CD4-positive, alpha-beta T cell (primary cell): Measurements from ENCODE around the gene MIDN. TPM values are rescaled to one million over a fixed set of nuclear protein-coding genes. Genes with fewer than 3 reads are reported as not detected.

ENCODE experiments used
- ATAC-seq: fragments of 200-7000 bp; cut with Tn5 transposase; one replicate; pipeline ENCODE4 v1.10.0; 2022; ENCODE audit warnings: mild to moderate bottlenecking; ENCODE audit not compliant: poor library complexity
- CTCF ChIA-PET: fragments of 350-600 bp; sonication (Branson Sonifier 250); formaldehyde crosslinking; loops from one replicate; lab custom pipeline; 2021; ENCODE audit warnings: antibody characterized with exemption, inconsistent platforms; lab: Charles Lee
- POLR2A ChIA-PET: fragments of 350-600 bp; sonication (Branson Sonifier 250); formaldehyde crosslinking; loops from one replicate; lab custom pipeline; 2021; ENCODE audit warnings: antibody characterized with exemption, inconsistent platforms; lab: Charles Lee
- DNase-seq, 14 experiments: peaks; one replicate each; pipeline ENCODE4 v3.0.0-alpha.2; 2013 to 2020; ENCODE audit warnings: mixed read lengths in 2 of 14
- H3K27ac ChIP-seq, 2 donors: one replicate each; pipeline versions ENCODE4 v1.5.1 to v1.7.0; 2013; ENCODE audit warnings: low read length in 2 of 2, low read depth in 1 of 2, mild to moderate bottlenecking in 1 of 2
- H3K27me3 ChIP-seq, 2 experiments: 1 replicate in 1 of 2; 2 replicates in 1 of 2; pipeline versions ENCODE4 v1.6.1 to v1.7.0; 2013; ENCODE audit warnings: low read length in 2 of 2, control low read depth in 1 of 2, mild to moderate bottlenecking in 1 of 2, moderate library complexity in 1 of 2; ENCODE audit not compliant: insufficient read depth in 2 of 2, control insufficient read depth in 1 of 2
- H3K36me3 ChIP-seq: one replicate; pipeline ENCODE4 v1.6.1; 2013; ENCODE audit warnings: low read length, control low read depth; ENCODE audit not compliant: insufficient read depth
- H3K4me1 ChIP-seq: one replicate; pipeline ENCODE4 v1.6.1; 2013; ENCODE audit warnings: low read length, control low read depth; ENCODE audit not compliant: insufficient read depth
- H3K4me3 ChIP-seq: one replicate; pipeline ENCODE4 v1.5.1; 2013; ENCODE audit warnings: mild to moderate bottlenecking, low read length, moderate library complexity
- H3K9me3 ChIP-seq, 2 experiments: 1 replicate in 1 of 2; 2 replicates in 1 of 2; pipeline versions ENCODE4 v1.6.1 to v1.7.0; 2013; ENCODE audit warnings: low read length in 2 of 2, mild to moderate bottlenecking in 2 of 2, control low read depth in 1 of 2, moderate library complexity in 1 of 2; ENCODE audit not compliant: control insufficient read depth in 1 of 2, insufficient read depth in 1 of 2
- H3K27ac Mint-ChIP-seq: one replicate; pipeline ENCODE4 v1.8.0; 2020; ENCODE audit warnings: mixed read lengths
- H3K27me3 Mint-ChIP-seq: one replicate; pipeline ENCODE4 v1.8.0; 2021; ENCODE audit warnings: mixed read lengths
- H3K36me3 Mint-ChIP-seq: one replicate; pipeline ENCODE4 v1.8.0; 2021; ENCODE audit warnings: low read depth, mixed read lengths
- H3K4me1 Mint-ChIP-seq: one replicate; pipeline ENCODE4 v1.8.0; 2021; ENCODE audit warnings: low read depth, mixed read lengths
- H3K4me3 Mint-ChIP-seq: one replicate; pipeline ENCODE4 v1.8.0; 2020; ENCODE audit warnings: mild to moderate bottlenecking, mixed read lengths
- H3K9me3 Mint-ChIP-seq: one replicate; pipeline ENCODE4 v1.8.0; 2020; ENCODE audit warnings: mixed read lengths
- intact Hi-C, 2 experiments: fragments of 100-400 bp; cut with DNase I in 1 of 2; cut with micrococcal nuclease in 1 of 2; formaldehyde crosslinking; loops; one replicate each; pipeline versions ENCODE4 v1.15.1 to v1.9.0; 2023 to 2025; cut with DNase I, micrococcal nuclease
- total RNA-seq, 174 experiments: library from RNA in 2 of 174; stranded (reverse) in 2 of 174; gene quantifications; one replicate each; pipeline ENCODE4 v1.2.3 and lab custom pipeline; 2021 to 2026
- TF ChIP-seq, protein P1 (sequence below): fragments of 200-600 bp; IDR thresholded peaks from one replicate; pipeline ENCODE4 v1.8.0; 2022; ENCODE audit warnings: antibody characterized with exemption, mild to moderate bottlenecking

MIDN gene
- total RNA-seq, 2 experiments from 2014 or later: 214 to 228 TPM

DNA sequence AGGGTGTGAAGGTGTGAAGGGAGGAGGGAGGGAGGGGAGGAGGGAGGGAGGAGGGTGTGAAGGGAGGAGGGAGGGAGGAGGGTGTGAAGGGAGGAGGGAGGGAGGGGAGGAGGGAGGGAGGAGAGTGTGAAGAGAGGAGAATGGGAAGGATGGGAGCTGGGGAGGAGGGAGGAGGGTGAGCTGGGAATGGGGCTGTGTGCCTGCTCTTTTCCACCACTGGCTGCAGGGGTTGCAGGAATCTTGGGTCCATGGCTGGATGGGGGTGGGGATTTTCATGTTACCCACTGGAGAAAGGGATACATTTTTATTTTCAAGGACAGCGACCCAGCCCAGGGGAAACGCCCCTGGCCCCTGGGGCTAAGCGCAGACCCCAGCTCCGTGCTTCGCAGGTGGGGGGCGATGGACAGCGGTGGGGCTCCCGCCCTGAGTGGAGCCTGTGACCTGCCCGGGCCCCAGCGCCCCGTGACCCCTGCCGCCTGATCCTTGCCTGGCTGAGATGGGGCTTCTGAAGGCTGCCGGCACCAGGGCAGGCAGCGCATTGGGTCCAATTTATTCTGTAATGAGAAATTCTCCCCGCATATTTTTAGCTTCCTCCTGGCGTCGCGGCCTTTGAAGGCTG lies 34.3 kb downstream of the MIDN start:
- Mint-ChIP-seq H3K9me3 (no peaks in the 10 kb centered on the region), H3K27me3 (peaks cover 21% of the 10 kb centered on the region), H3K36me3 (peaks cover 17% of the 10 kb centered on the region), H3K4me3 (no peak overlapping the region), H3K4me1 (peaks cover 21% of the 10 kb centered on the region), H3K27ac (no peak overlapping the region)
- Histone ChIP-seq H3K4me3 (no peak overlapping the region), H3K27ac (no peak overlapping the region), H3K9me3 (peaks cover 0 to 20% of the 10 kb centered on the region in 2 experiments), H3K27me3 (peaks cover 26 to 31% of the 10 kb centered on the region in 2 experiments), H3K36me3 (peaks cover 21% of the 10 kb centered on the region), H3K4me1 (peaks cover 22% of the 10 kb centered on the region)
- no peak for ATAC-seq
- CTCF ChIA-PET: no interaction called here
- TF ChIP-seq, protein P1, sequence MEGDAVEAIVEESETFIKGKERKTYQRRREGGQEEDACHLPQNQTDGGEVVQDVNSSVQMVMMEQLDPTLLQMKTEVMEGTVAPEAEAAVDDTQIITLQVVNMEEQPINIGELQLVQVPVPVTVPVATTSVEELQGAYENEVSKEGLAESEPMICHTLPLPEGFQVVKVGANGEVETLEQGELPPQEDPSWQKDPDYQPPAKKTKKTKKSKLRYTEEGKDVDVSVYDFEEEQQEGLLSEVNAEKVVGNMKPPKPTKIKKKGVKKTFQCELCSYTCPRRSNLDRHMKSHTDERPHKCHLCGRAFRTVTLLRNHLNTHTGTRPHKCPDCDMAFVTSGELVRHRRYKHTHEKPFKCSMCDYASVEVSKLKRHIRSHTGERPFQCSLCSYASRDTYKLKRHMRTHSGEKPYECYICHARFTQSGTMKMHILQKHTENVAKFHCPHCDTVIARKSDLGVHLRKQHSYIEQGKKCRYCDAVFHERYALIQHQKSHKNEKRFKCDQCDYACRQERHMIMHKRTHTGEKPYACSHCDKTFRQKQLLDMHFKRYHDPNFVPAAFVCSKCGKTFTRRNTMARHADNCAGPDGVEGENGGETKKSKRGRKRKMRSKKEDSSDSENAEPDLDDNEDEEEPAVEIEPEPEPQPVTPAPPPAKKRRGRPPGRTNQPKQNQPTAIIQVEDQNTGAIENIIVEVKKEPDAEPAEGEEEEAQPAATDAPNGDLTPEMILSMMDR: no peak
- intact Hi-C loops: no loop called here
- POLR2A ChIA-PET: interaction anchor here (0.7 to 2.0 kb wide), 2 partner anchors 13 to 120 kb away, joined by 3 to 7 read pairs; partner anchors contain the start of gene CIRBP
- DNase-seq: no peak

DNA sequence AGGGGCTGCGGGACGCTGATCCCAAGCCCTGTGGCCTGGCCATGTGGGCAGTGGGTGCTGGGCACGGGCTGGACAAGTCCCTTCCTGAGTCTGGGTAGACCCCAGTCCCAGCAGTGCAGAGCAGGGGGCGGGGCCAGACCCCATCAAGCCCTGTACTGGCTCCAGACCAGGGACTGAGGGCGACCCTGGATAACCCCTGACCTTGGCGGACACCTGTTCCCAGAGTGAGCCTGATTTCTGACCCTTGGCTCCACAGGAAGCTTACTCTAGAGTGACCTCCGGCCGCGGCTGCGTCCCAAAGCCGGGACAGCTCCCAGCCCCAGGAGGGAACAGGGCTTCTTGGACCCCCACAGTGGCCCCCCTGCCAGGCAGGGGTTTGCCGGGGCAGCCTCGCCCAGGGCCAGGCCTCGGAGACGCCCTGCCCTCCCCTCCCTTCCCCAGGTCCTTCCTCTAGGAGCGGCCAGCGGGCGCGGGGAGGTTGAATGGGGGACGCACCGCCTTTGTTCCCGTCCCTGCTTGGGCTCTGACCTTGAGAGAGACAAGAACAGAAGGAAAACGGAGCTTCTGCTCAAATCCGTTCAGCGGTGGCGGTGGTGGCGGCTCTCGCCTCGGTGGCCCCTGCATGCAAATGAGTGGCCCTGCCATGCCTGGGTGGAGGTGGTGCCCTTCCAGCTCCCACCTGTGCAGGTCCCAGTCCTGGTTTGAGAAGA lies 35.0 kb downstream of the MIDN start:
- H3K4me1 ChIP-seq: peaks cover 24% of the 10 kb centered on the region
- H3K27me3 ChIP-seq: peaks cover 32 to 38% of the 10 kb centered on the region in 2 experiments
- TF ChIP-seq, protein P1: no peak
- ChIA-PET CTCF (no interaction called here), POLR2A (interaction anchor here (0.7 to 2.0 kb wide), 3 partner anchors 8 to 119 kb away, joined by 3 to 7 read pairs (median 7); partner anchors contain the start of genes CIRBP and FAM174C)
- no peak overlapping the region for H3K4me3 Mint-ChIP-seq
- peaks cover 0 to 24% of the 10 kb centered on the region in 2 experiments for H3K9me3 ChIP-seq
- intact Hi-C loops: no loop called here
- ATAC-seq (no peak), DNase-seq (peak in 1 of 14 experiments; percentile 4)
- no peaks in the 10 kb centered on the region for H3K9me3 Mint-ChIP-seq
- peaks cover 16% of the 10 kb centered on the region for H3K4me1 Mint-ChIP-seq
- H3K27ac Mint-ChIP-seq: no peak overlapping the region
- no peak overlapping the region for H3K4me3 ChIP-seq
- H3K27me3 Mint-ChIP-seq: peaks cover 21% of the 10 kb centered on the region
- H3K36me3 Mint-ChIP-seq: peaks cover 11% of the 10 kb centered on the region
- H3K36me3 ChIP-seq: peaks cover 17% of the 10 kb centered on the region
- no peak overlapping the region for H3K27ac ChIP-seq

DNA sequence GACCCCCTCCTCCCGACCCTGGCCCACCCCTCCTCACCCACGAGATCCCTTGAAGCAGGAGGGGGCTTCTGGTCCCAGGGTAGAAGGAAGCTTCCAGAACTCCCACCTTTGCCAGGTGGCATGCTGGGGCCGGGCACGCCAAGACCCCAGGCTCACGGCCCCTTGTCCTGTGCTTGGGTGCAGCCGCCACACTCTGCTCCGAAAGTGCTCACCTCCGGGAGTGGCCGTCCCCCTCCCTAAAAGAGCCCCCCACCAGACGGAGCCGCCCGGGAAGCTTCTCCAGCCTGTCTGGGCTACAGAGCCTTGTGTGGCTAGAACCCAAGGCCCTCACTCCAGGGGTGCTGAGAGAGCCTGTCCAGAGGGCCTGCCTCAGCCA lies 35.5 kb downstream of the MIDN start:
- H3K9me3 Mint-ChIP-seq: no peaks in the 10 kb centered on the region
- Histone ChIP-seq H3K27ac (no peak overlapping the region), H3K4me3 (no peak overlapping the region), H3K9me3 (peaks cover 0 to 29% of the 10 kb centered on the region in 2 experiments), H3K27me3 (peaks cover 34 to 43% of the 10 kb centered on the region in 2 experiments), H3K4me1 (peaks cover 24% of the 10 kb centered on the region), H3K36me3 (peaks cover 13% of the 10 kb centered on the region)
- H3K27ac Mint-ChIP-seq: no peak overlapping the region
- DNase-seq (peak in 1 of 14 experiments; percentile 4), ATAC-seq (no peak)
- POLR2A ChIA-PET: interaction anchor here (1.5 to 2.0 kb wide), 2 partner anchors 9 to 15 kb away, joined by 7 read pairs; partner anchors contain the start of genes CIRBP and FAM174C
- TF ChIP-seq, protein P1: no peak
- intact Hi-C loops: no loop called here
- no peak overlapping the region for H3K4me3 Mint-ChIP-seq
- peaks cover 16% of the 10 kb centered on the region for H3K4me1 Mint-ChIP-seq
- peaks cover 22% of the 10 kb centered on the region for H3K27me3 Mint-ChIP-seq
- CTCF ChIA-PET: no interaction called here
- H3K36me3 Mint-ChIP-seq: peaks cover 11% of the 10 kb centered on the region
